CD8-positive, alpha-beta memory T cell (primary cell): Measurements from ENCODE around the gene CAPN13. TPM values are rescaled to one million over a fixed set of nuclear protein-coding genes. Genes with fewer than 3 reads are reported as not detected.

Experiments
- CTCF ChIA-PET: fragments of 350-600 bp; sonication (Branson Sonifier 250); formaldehyde crosslinking; loops from one replicate; lab custom pipeline; 2021; ENCODE audit warnings: antibody characterized with exemption; lab: Charles Lee
- POLR2A ChIA-PET: fragments of 350-600 bp; sonication (Branson Sonifier 250); formaldehyde crosslinking; loops from one replicate; lab custom pipeline; 2021; ENCODE audit warnings: antibody characterized with exemption; lab: Charles Lee
- DNase-seq, 5 donors: peaks; one replicate each; pipeline versions ENCODE4 v3.0.0 to v3.0.0-alpha.2; 2020 to 2022; ENCODE audit warnings: mixed read lengths in 1 of 5
- H3K27ac ChIP-seq: one replicate; pipeline ENCODE4 v1.7.0; 2013; ENCODE audit warnings: low read depth, mild to moderate bottlenecking, low read length, moderate library complexity
- H3K27me3 ChIP-seq: 2 replicates; pipeline ENCODE4 v1.7.0; 2013; ENCODE audit warnings: low read length, mild to moderate bottlenecking; ENCODE audit not compliant: insufficient read depth, poor library complexity, severe bottlenecking
- H3K36me3 ChIP-seq: 2 replicates; pipeline ENCODE4 v1.7.0; 2013; ENCODE audit warnings: mild to moderate bottlenecking, low read length, moderate library complexity; ENCODE audit not compliant: insufficient read depth
- H3K4me1 ChIP-seq: 2 replicates; pipeline ENCODE4 v1.7.0; 2013; ENCODE audit warnings: mild to moderate bottlenecking, low read length, moderate library complexity; ENCODE audit not compliant: insufficient read depth
- H3K4me3 ChIP-seq: 2 replicates; pipeline ENCODE4 v1.7.0; 2013; ENCODE audit warnings: mild to moderate bottlenecking, low read length
- H3K9me3 ChIP-seq: 2 replicates; pipeline ENCODE4 v1.7.0; 2013; ENCODE audit warnings: mild to moderate bottlenecking, low read length
- H3K27ac Mint-ChIP-seq, 8 donors: one replicate each; pipeline ENCODE4 v1.8.0; 2020 to 2021; ENCODE audit warnings: mixed read lengths in 8 of 8, mild to moderate bottlenecking in 6 of 8, inconsistent platforms in 3 of 8, moderate library complexity in 3 of 8
- H3K27me3 Mint-ChIP-seq, 2 donors: one replicate each; pipeline ENCODE4 v1.8.0; 2020 to 2021; ENCODE audit warnings: mixed read lengths in 2 of 2, mild to moderate bottlenecking in 1 of 2, moderate library complexity in 1 of 2
- H3K36me3 Mint-ChIP-seq, 3 donors: one replicate each; pipeline ENCODE4 v1.8.0; 2020 to 2021; ENCODE audit warnings: mixed read lengths in 3 of 3, inconsistent platforms in 1 of 3, mild to moderate bottlenecking in 1 of 3
- H3K4me1 Mint-ChIP-seq, 3 donors: one replicate each; pipeline ENCODE4 v1.8.0; 2020 to 2021; ENCODE audit warnings: mixed read lengths in 3 of 3, inconsistent platforms in 1 of 3, mild to moderate bottlenecking in 1 of 3
- H3K4me3 Mint-ChIP-seq, 7 donors: one replicate each; pipeline ENCODE4 v1.8.0; 2020 to 2021; ENCODE audit warnings: mixed read lengths in 7 of 7, mild to moderate bottlenecking in 6 of 7, moderate library complexity in 4 of 7, inconsistent platforms in 2 of 7
- H3K9me3 Mint-ChIP-seq, 5 donors: one replicate each; pipeline ENCODE4 v1.8.0; 2020 to 2022; ENCODE audit warnings: mixed read lengths in 5 of 5, mild to moderate bottlenecking in 3 of 5, moderate library complexity in 2 of 5, inconsistent platforms in 1 of 5
- polyA plus RNA-seq: library from polyadenylated mRNA; unstranded; fragments of 300-500 nt; fragmentation: Illumina TruSeq; gene quantifications from one replicate; pipeline ENCODE4 v1.2.3, GENCODE V29; 2021
- total RNA-seq, 2 experiments: library from RNA; stranded (reverse); gene quantifications; one replicate each; pipeline ENCODE4 v1.2.3, GENCODE V29; 2021

Gene CAPN13
- total and polyA plus RNA-seq, 3 experiments from 2014 or later = not detected

- Histone ChIP-seq H3K27me3 (no peaks in the 10 kb centered on the region), H3K9me3 (no peaks in the 10 kb centered on the region), H3K4me3 (no peak overlapping the region), H3K36me3 (no peaks in the 10 kb centered on the region), H3K27ac (no peak overlapping the region), H3K4me1 (no peaks in the 10 kb centered on the region)
- CTCF ChIA-PET = no interaction called here
- no peaks in the 10 kb centered on the region for H3K9me3 Mint-ChIP-seq
- no peak overlapping the region for H3K4me3 Mint-ChIP-seq
- H3K36me3 Mint-ChIP-seq = no peaks in the 10 kb centered on the region
- POLR2A ChIA-PET = no interaction called here
- H3K4me1 Mint-ChIP-seq = peaks cover 0 to 2% (median 0%) of the 10 kb centered on the region in 3 donors
- peak in 1 of 5 donors; percentile 35 for DNase-seq
- H3K27me3 Mint-ChIP-seq = peaks cover 1 to 26% of the 10 kb centered on the region in 2 donors
- H3K27ac Mint-ChIP-seq = peak overlapping the region in 2 of 8 donors; percentile 6 to 84
Measured at GRCh38 chr2:30765876-30766470, 41.3 kb downstream of the CAPN13 start.

GRCh38 chr2:30765191-30765590 is 42.1 kb downstream of the CAPN13 start:
- Histone ChIP-seq H3K36me3 (no peaks in the 10 kb centered on the region), H3K4me3 (no peak overlapping the region), H3K27ac (no peak overlapping the region), H3K4me1 (no peaks in the 10 kb centered on the region), H3K9me3 (no peaks in the 10 kb centered on the region), H3K27me3 (no peaks in the 10 kb centered on the region)
- POLR2A ChIA-PET = no interaction called here
- Mint-ChIP-seq H3K9me3 (no peaks in the 10 kb centered on the region), H3K4me1 (peaks cover 0 to 2% (median 0%) of the 10 kb centered on the region in 3 donors), H3K27ac (peak overlapping the region in 1 of 8 donors; percentile 59), H3K36me3 (no peaks in the 10 kb centered on the region), H3K4me3 (no peak overlapping the region), H3K27me3 (peaks cover 1 to 28% of the 10 kb centered on the region in 2 donors)
- no peak for DNase-seq
- CTCF ChIA-PET = no interaction called here

GRCh38 chr2:30764021-30764800 is 43.0 kb downstream of the CAPN13 start:
- Histone ChIP-seq H3K36me3 (no peaks in the 10 kb centered on the region), H3K27me3 (no peaks in the 10 kb centered on the region), H3K27ac (no peak overlapping the region), H3K9me3 (no peaks in the 10 kb centered on the region), H3K4me1 (no peaks in the 10 kb centered on the region), H3K4me3 (no peak overlapping the region)
- Mint-ChIP-seq H3K36me3 (no peaks in the 10 kb centered on the region), H3K27me3 (peaks cover 2 to 26% of the 10 kb centered on the region in 2 donors), H3K4me3 (no peak overlapping the region), H3K27ac (no peak overlapping the region), H3K9me3 (no peaks in the 10 kb centered on the region), H3K4me1 (peaks cover 0 to 2% (median 0%) of the 10 kb centered on the region in 3 donors)
- CTCF ChIA-PET = no interaction called here
- POLR2A ChIA-PET = no interaction called here
- DNase-seq = no peak

GRCh38 chr2:30763151-30763660 is 44.0 kb downstream of the CAPN13 start:
- POLR2A ChIA-PET = no interaction called here
- Histone ChIP-seq H3K36me3 (no peaks in the 10 kb centered on the region), H3K4me3 (no peak overlapping the region), H3K27ac (no peak overlapping the region), H3K4me1 (no peaks in the 10 kb centered on the region), H3K27me3 (no peaks in the 10 kb centered on the region), H3K9me3 (no peaks in the 10 kb centered on the region)
- H3K36me3 Mint-ChIP-seq = no peaks in the 10 kb centered on the region
- no peaks in the 10 kb centered on the region for H3K9me3 Mint-ChIP-seq
- peaks cover 2 to 26% of the 10 kb centered on the region in 2 donors for H3K27me3 Mint-ChIP-seq
- H3K4me3 Mint-ChIP-seq = no peak overlapping the region
- CTCF ChIA-PET = no interaction called here
- no peak overlapping the region for H3K27ac Mint-ChIP-seq
- no peak for DNase-seq
- H3K4me1 Mint-ChIP-seq = peaks cover 0 to 2% (median 0%) of the 10 kb centered on the region in 3 donors

- H3K4me3 Mint-ChIP-seq = no peak overlapping the region
- CTCF ChIA-PET = no interaction called here
Measured at GRCh38 chr2:30761226-30761625, 46.0 kb downstream of the CAPN13 start.

GRCh38 chr2:30759481-30759880 is 47.8 kb downstream of the CAPN13 start:
- no peaks in the 10 kb centered on the region for H3K9me3 ChIP-seq
- Mint-ChIP-seq H3K4me1 (no peaks in the 10 kb centered on the region), H3K27ac (peak overlapping the region in 1 of 8 donors; percentile 66), H3K27me3 (peaks cover 1 to 34% of the 10 kb centered on the region in 2 donors), H3K9me3 (no peaks in the 10 kb centered on the region), H3K36me3 (no peaks in the 10 kb centered on the region), H3K4me3 (no peak overlapping the region)
- POLR2A ChIA-PET = no interaction called here
- H3K4me1 ChIP-seq = no peaks in the 10 kb centered on the region
- DNase-seq = no peak
- CTCF ChIA-PET = no interaction called here
- H3K27me3 ChIP-seq = no peaks in the 10 kb centered on the region
- no peaks in the 10 kb centered on the region for H3K36me3 ChIP-seq
- no peak overlapping the region for H3K4me3 ChIP-seq
- H3K27ac ChIP-seq = no peak overlapping the region

More at GRCh38 chr2:30761226-30761625, 46.0 kb downstream of the CAPN13 start:
- POLR2A ChIA-PET = no interaction called here
- no peak for DNase-seq
- Histone ChIP-seq H3K4me3 (no peak overlapping the region), H3K4me1 (no peaks in the 10 kb centered on the region), H3K27me3 (no peaks in the 10 kb centered on the region), H3K9me3 (no peaks in the 10 kb centered on the region), H3K27ac (no peak overlapping the region), H3K36me3 (no peaks in the 10 kb centered on the region)
- peaks cover 0 to under 1% (median 0%) of the 10 kb centered on the region in 3 donors for H3K4me1 Mint-ChIP-seq
- no peaks in the 10 kb centered on the region for H3K9me3 Mint-ChIP-seq
- peaks cover 2 to 27% of the 10 kb centered on the region in 2 donors for H3K27me3 Mint-ChIP-seq
- H3K27ac Mint-ChIP-seq = no peak overlapping the region
- no peaks in the 10 kb centered on the region for H3K36me3 Mint-ChIP-seq

GRCh38 chr2:30758191-30758651 is 49.0 kb downstream of the CAPN13 start:
- CTCF ChIA-PET = no interaction called here
- no peaks in the 10 kb centered on the region for H3K36me3 ChIP-seq
- no peaks in the 10 kb centered on the region for H3K27me3 ChIP-seq
- H3K36me3 Mint-ChIP-seq = no peaks in the 10 kb centered on the region
- POLR2A ChIA-PET = no interaction called here
- H3K4me1 Mint-ChIP-seq = no peaks in the 10 kb centered on the region
- H3K4me3 Mint-ChIP-seq = no peak overlapping the region
- H3K4me1 ChIP-seq = no peaks in the 10 kb centered on the region
- no peaks in the 10 kb centered on the region for H3K9me3 Mint-ChIP-seq
- no peaks in the 10 kb centered on the region for H3K9me3 ChIP-seq
- peaks cover 1 to 38% of the 10 kb centered on the region in 2 donors for H3K27me3 Mint-ChIP-seq
- H3K4me3 ChIP-seq = no peak overlapping the region
- DNase-seq = no peak
- H3K27ac ChIP-seq = no peak overlapping the region
- H3K27ac Mint-ChIP-seq = no peak overlapping the region

GRCh38 chr2:30757749-30758148 is 49.5 kb downstream of the CAPN13 start:
- H3K4me3 ChIP-seq = no peak overlapping the region
- H3K27me3 Mint-ChIP-seq = peaks cover 1 to 38% of the 10 kb centered on the region in 2 donors
- no peaks in the 10 kb centered on the region for H3K4me1 Mint-ChIP-seq
- no peak overlapping the region for H3K4me3 Mint-ChIP-seq
- H3K9me3 ChIP-seq = no peaks in the 10 kb centered on the region
- no peaks in the 10 kb centered on the region for H3K36me3 ChIP-seq
- H3K36me3 Mint-ChIP-seq = no peaks in the 10 kb centered on the region
- CTCF ChIA-PET = no interaction called here
- POLR2A ChIA-PET = no interaction called here
- DNase-seq = no peak
- H3K27ac ChIP-seq = no peak overlapping the region
- H3K27ac Mint-ChIP-seq = no peak overlapping the region
- H3K27me3 ChIP-seq = no peaks in the 10 kb centered on the region
- no peaks in the 10 kb centered on the region for H3K9me3 Mint-ChIP-seq
- H3K4me1 ChIP-seq = no peaks in the 10 kb centered on the region
